ENCODE results near the gene VEGFB.
A peak's percentile ranks its signal among the peaks of the same experiment; 100 is the strongest.

VEGFB gene, protein sequence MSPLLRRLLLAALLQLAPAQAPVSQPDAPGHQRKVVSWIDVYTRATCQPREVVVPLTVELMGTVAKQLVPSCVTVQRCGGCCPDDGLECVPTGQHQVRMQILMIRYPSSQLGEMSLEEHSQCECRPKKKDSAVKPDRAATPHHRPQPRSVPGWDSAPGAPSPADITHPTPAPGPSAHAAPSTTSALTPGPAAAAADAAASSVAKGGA

DNA sequence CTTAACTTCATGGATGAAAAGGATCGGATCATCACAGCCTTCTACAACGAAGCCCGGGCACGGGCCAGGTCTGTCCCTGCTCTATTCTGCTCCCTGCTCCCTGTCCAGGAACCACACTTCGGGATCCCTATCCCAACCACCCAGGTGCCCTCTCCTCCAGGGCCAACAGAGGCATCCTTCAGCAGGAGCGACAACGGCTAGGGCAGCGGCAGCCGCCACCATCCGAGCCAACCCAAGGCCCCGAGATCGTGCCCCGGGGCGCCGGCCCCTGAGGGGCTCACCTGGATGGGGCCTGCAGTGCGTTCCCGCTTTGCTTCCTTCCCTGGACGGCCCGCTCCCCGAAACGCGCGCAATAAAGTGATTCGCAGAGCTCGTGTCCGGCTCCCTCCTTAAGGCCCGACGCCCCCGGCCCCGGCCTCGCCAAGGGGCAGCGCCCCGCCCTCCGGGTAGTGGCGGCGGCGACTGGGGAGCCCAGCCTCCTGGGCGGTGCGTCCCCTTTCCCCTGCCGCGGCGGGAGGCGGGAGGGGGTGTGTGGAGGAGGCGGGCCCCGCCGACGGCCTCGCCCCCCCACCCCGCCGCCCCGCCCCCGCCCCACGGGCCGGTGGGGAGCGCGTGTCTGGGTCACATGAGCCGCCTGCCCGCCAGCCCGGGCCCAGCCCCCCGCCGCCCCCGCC lies at the start of gene VEGFB:
Gene VEGFB (plus strand): TSS at position 672 of the 674 bp plus-strand sequence. CDS start 250 bp downstream, outside the sequence.
- no peak for DNase-seq (ENCODE audit: low read depth, low spot score)

DNA sequence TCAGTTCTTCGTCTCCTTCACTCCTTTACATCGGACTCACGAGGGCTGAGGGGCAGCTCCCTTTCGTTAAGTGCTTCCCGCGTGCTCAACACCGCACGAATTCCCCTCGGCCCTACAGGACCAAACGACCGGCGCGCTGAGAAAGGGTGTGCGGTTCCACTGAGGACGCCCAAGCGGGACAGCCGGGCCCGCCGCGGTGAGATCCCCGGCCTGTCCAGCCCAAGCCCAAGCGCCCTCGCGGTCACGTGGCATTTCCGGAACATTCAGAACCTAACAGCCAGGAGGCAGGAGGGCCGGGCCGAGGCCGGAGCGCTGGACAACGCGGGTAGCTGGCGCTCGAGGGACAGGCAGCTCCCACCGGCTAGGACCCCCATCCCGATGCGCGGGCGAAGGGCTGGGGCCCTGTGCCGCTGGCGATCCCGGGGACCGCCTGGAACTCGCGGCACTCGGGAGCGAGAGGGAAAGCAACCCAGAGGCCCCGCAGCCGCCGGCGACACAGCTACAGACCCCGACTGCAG lies 49.1 kb upstream of the VEGFB start:
- peak overlapping the region; percentile 86 for H3K27ac ChIP-seq
- no peak for DNase-seq (ENCODE audit: low read depth, low spot score)

More for the DNA sequence above, at the start of gene VEGFB:
- peak within 1 kb of the TSS; percentile 12 for H3K27ac ChIP-seq

DNA sequence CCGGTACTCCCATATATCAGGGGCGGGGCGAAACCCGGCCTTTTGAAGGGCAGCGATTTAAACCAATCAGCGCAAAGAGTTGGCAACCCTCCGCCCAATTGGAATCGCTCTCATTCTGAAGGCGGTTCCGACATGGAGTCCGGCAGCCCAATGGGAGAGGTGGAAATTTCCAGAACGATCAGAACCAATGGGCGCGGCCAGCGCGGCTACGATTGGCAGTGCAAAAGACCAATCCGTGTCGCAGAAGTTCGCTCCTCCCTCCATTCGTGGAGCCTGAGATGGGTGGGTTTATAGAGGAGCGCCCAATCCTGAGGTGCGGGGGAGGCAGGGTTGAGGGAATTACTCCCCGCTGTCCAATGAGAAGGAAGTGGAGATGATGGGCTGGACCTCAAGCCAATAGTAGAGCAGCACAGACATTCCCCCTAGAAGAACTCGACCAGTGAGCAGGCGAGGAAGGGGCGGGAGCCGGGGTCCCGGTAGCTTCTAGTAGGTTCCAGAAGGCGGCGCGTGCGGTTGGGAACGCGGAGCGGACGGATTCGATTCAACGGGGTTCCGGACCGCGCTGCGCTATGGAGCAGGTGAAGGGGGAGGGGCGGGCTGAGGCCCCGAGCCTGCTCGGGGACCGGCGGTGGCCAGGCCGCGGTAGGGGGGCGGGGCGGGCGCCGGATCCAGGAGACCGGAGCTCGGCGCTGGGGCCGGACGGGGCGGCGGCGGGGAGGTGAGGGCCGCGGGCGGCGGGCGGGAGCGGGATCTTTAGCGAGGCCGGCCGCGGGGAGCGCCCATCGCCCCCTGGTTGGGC lies 48.5 kb upstream of the VEGFB start, which contains the start of gene STIP1:
Gene STIP1 (plus strand): TSS at position 479 of the 799 bp plus-strand sequence. CDS start 91 bp downstream, at position 570.
- peak within 1 kb of the TSS; percentile 86 for H3K27ac ChIP-seq
- peak; percentile 100 for DNase-seq (ENCODE audit: low read depth, low spot score)

DNA sequence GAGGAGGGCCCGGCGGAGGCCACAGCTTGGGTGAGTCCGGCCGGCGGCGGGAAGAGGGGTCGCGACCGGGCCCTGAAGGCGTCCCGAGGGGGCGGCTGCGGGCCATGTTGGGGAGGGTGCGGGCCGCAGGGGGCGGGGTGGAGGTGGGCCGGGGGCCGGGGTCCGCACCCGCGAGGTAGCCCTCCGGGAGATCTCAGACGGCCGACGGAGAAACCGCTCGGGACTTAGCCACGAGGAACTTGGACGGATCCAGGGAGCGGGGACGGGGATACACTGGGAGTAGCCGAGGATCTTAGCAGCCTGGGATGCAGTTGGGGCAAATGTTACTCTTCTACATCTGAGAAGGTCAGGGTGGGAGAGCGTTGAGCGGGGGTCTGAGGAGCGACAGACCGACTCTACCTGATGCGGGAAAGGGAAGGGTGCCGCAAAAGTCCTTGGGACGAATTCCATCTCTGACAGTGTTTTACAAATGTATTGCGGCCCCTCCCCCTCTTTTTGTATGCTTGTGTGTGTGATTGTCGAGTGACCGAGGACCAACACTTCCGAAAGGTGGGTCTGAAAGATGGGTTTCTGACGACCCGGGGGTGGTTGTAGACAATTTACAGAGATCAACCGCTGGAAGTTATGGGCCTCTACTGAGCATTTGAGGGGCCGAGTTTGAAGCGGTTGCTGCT lies 47.8 kb upstream of the VEGFB start:
- H3K27ac ChIP-seq, result no peak overlapping the region
- no peak for DNase-seq (ENCODE audit: low read depth, low spot score)

DNA sequence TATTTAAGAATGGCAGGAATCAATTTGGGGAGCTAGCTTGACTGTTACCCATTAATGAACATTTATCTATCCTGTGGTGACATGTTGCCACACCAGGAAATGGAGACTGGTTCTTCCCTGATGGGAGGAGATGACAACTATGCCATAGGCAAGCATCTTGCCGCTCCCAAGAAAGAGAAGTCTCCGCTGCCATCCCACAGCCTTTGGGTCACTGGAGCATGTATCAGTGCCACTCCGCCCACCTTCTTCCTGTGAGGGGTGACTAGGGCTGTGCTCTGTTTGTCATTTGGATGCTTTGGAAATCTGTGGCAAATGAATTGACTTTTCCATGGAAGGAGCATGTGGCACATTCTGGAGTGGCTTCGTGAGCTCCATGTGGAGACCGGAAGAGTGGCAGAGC lies 42.0 kb upstream of the VEGFB start:
- no peak for DNase-seq (ENCODE audit: low read depth, low spot score)
- no peak overlapping the region for H3K27ac ChIP-seq

DNA sequence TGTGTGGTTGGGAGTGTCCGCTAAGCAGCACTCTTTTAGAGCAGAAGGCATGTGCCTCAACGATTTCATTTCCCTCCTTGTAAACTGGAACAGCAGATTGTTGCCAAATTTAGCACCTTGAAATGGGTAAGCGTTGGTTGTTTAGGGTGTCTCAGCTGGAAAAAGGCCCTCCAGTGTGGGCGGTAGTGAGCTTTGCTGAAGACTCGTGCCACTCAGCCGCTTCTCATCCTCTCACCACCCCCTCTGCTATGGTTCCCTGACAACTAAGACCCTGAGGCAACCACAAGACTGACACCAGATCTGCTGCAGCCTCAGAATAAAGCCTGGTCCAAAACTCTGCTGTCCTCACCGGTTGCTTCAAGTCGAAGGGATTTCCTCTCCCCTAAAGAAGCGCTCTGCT lies 37.8 kb upstream of the VEGFB start:
- no peak for DNase-seq (ENCODE audit: low read depth, low spot score)
- H3K27ac ChIP-seq, result no peak overlapping the region

DNA sequence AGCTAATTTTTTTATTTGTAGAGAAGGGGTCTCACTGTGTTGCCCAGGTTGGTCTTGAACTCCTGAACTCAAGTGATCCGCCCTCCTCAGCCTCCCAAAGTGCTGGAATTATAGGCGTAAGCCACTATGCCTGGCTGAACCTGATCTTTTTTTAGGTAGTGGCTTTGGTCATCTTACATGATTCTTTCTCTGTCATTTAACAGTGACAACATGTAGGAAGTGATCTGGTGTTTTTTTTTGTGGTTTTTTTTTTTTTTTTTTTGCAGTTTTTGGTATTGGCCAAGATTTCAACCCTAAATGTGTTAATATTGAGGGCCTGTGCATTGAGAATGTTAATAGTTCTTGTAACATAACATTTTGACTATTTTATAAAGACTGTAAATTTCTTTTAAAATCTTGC lies 35.9 kb upstream of the VEGFB start:
- no peak overlapping the region for H3K27ac ChIP-seq
- no peak for DNase-seq (ENCODE audit: low read depth, low spot score)

DNA sequence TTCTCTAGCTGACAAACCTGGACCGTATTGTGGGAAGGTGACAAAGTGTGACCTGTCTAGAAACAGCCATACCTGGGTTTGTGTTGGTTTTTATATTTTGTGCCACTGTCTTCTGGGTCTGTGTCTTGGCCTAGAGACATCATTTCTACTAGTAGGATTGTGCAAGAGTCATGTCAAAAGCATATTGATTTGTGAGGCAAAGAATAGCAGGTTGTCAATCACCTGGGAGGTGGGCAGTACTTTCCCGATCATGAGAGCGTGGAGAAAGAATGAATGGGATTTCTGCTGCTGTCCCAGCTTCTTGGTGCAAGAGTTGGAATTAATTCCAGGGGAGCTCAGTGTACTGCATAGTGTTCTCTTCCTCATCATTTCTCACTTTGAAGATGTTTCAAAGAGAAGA lies 32.8 kb upstream of the VEGFB start:
- H3K27ac ChIP-seq, result no peak overlapping the region
- DNase-seq (ENCODE audit: low read depth, low spot score), result no peak

DNA sequence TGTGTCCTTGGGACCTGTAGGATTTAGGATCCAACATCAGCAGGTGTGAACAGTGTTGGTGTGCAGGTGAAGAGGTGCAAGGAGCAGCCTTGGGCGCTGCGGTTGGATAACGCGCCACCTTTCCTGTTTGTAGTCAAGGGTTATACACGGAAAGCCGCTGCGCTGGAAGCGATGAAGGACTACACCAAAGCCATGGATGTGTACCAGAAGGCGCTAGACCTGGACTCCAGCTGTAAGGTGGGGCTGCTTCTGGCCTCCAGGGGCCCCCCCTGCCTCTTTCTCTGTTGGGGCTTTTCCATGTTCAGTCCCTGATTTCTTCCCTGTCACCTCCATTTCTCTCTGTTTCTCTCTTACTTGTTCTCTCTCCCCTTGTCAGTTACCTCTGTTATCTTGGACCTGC lies 31.4 kb upstream of the VEGFB start:
- no peak for DNase-seq (ENCODE audit: low read depth, low spot score)
- H3K27ac ChIP-seq, result no peak overlapping the region

DNA sequence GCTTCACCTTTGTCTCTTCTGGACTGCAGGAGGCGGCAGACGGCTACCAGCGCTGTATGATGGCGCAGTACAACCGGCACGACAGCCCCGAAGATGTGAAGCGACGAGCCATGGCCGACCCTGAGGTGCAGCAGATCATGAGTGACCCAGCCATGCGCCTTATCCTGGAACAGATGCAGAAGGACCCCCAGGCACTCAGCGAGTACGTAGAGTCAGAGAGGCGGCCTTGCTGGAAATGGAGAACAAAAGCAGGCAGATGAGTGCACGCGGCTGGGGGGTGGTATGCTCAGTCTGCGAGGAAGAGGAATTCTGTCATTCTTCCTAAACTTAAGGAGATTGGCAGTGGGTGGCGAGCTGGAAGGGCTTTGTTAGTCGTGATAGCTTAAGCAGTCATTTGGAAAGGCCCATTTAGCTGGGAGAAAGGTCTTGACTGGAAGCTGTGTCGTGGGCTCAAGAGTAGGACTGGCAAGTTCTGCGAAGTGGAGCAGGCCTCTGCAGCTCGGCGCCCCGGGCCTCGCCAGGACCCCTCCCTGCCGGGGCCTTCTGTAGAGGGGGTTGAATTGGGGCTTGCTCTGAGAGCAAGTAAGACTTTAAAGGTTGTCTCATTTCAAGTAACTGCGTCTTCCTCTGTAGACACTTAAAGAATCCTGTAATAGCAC lies 30.8 kb upstream of the VEGFB start:
- H3K27ac ChIP-seq, result no peak overlapping the region

DNA sequence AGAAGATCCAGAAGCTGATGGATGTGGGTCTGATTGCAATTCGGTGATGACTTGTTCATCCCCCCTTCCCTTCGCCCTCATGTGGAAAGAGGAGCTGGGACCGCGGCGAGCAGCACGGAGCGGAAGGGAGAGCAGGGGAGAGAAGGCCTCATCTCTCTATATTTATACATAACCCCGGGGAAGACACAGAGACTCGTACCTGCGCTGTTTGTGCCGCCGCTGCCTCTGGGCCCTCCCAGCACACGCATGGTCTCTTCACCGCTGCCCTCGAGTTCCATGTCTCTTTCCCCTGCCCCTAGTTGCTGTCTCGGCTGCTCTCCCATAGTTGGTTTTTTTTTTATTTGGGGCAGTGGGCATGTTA lies 30.3 kb upstream of the VEGFB start:
- no peak overlapping the region for H3K27ac ChIP-seq
- no peak for DNase-seq (ENCODE audit: low read depth, low spot score)

More for the DNA sequence above, 30.8 kb upstream of the VEGFB start:
- no peak for DNase-seq (ENCODE audit: low read depth, low spot score)

DNA sequence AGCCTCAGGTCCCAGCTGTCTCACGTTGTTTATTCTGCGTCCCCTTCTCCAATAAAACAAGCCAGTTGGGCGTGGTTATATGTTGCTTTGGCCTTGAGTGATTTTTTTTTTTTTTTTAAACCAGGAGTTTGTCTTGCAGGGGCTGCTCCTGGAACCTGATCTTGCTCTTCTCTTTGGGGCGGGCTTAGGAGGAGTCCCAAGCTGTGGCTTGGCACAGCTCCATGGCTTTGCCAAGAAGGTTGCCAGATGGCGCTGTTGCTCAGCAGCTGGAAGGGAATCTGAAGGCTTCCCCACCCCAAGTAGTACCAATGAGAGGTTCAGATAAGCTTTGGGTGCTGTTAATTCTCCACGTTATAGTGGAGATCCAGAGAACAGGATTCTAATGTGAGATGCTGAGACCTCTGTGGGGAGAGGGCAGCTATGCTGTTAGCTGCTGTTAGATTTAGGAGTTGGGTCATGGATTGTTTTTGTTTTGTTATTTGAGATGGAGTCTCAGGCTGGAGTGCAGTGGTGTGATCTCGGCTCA lies 29.9 kb upstream of the VEGFB start:
- peak; percentile 66 for DNase-seq (ENCODE audit: low read depth, low spot score)
- no peak overlapping the region for H3K27ac ChIP-seq

DNA sequence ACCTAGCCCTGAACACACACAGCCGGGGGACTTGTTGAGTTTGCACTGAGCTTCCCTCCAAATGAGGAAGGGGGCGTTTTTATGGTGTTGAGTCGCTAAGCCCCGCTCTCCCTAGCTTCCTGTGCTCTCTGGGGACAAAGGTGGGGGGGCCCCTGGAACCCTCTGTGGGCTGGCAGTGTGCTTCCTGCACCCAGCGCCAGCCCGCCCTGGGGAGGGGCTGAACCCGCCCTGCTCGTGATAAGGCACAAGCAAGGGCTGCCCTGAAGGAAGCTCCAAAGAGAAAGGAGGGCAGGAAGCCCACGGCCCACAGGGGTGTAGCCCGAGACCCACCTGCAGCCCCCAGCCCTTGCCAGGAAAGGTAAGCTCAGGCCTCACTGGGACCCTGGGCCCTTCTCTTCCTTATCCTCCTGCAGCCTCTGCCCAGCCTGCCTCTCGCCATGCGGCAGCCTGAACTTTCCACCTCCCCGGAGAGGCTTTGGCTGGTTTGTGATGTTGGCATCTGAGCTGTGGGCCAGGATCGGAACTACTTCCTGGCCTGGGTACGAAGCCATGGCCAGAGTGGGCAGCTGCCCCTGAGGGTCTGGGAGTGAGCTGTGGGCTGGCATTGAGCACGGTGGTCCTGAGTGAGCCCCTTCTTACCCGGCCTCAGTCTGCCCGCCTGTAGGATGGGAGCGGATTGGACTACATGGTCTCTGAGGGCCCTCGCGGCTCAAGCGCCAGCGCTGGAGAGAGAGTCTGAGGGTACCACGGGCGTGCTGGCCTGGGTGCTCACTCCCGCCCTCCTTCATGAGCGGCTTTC lies 27.7 kb upstream of the VEGFB start, which contains the start of gene FERMT3:
Gene FERMT3 (plus strand): TSS at position 265 of the 799 bp plus-strand sequence. CDS start 644 bp downstream, outside the sequence.
- DNase-seq (ENCODE audit: low read depth, low spot score), result no peak
- H3K27ac ChIP-seq, result no peak within 1 kb of the TSS

DNA sequence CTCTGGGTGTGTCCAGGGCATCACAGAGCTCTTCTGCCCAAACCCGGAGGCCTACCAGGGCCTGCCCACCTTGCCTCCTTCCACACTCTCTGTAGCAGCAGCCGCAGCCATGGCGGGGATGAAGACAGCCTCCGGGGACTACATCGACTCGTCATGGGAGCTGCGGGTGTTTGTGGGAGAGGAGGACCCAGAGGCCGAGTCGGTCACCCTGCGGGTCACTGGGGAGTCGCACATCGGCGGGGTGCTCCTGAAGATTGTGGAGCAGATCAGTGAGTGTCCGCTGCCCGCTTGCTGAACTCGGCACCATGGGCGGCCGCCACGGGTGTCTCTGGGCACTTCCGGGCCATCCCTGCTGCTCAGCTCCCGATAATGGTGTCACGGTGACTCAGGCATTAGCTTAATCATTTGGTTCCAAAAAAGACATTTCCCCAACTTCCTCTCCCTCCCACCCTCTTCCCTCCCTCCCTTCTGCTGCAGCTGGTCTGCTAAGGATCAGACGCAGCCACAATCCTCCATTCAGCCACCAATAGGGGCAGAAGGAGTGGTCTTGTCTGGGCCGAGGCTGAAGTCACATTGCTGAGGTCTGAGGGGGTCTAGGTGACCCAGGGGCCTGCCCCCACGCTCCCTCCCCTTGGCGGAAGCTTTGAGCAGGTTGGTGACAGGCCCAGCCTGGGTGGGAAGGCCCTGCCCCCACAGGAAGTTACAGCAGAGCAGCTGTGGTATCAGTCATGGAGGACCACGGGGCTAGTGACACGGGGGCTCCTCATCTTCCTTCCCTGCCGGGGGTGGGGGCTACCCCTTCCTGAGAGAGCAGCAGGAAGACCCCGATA lies 26.9 kb upstream of the VEGFB start:
- H3K27ac ChIP-seq, result no peak overlapping the region
- no peak for DNase-seq (ENCODE audit: low read depth, low spot score)

DNA sequence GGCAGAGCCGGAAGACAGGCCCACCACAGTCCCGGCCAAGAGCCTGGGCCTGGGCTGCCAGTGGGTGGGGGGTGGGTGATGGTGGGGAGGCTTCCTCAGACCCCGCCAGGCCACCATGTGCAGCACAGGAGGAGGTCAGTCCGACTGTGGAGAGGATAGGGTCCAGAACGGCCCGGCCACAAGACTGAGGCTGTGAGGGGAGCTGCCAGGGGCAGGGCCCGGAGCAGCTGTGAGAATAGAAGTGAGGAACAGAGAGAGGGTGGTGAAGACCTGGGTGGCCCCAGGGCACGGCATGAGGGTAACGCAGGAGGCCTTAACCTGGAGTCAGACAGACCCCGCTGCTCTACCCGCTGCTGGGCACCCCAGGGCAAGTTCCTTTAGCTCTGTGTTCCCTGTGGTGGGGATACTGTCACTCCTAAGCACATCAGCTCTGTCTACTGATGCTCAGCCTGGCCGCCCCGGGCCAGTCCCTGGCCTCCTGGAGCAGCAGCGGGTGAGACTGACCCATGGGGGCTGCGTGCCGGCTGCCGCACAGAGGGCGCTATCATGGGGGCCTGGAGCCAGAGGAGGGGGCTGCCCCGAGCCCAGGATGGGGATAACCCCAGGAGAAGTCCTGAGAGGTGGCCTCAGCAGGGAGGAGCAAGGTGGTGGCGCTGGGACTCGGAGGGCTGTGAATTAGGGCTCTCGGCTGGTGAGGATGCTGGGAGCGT lies 26.1 kb upstream of the VEGFB start:
- DNase-seq (ENCODE audit: low read depth, low spot score), result no peak
- H3K27ac ChIP-seq, result no peak overlapping the region

DNA sequence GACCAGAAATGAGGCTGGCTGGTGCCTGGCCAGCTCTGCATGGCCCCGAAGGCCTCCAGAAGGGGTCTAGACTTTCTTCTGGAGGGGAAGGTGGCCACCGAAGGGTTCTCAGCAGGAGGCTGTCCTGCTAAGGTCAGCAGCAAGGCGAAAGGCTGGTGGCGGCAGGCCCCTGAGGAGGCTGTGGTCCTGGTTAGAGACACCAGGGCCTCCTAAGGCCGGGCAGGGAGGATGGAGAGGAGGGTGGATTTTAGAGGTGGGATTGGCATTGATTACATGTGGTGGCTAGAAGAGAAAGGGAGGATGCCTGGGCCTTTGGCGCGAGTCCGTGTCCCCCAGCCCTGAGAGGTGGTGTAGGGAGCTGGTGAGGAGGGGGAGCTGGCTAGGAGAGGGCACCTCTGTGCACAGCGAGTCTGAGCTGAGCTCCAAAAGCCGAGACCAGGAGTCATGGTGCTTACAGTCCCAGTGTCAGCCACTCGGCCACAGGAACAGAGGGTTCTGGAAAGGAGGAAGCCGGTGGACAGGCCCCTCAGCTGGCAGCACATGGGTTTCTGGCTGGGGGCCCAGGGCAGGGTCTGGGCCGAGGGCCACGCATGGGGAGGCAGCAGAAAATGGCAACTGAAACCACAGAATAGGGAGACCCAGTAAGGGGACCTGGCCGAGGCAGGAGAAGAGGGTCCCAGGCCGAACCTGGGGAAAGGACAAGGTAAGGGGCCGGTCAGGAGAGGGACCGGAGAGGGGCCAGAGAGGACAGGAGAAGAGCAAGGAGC lies 25.4 kb upstream of the VEGFB start:
- no peak overlapping the region for H3K27ac ChIP-seq

DNA sequence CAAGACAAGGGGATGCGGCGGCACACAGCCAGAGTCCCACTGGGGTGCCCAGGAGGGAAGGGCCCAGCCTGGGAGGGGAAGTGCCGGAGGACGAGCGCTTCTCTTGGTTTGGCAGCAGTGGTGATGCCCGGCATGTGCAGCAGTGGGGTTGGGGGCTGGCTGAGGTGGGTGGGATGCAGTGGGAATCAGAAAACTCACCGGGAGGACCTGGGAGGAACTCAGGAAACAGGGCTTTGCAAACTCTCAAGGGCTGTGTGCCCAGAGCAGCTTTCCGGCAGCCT lies 24.9 kb upstream of the VEGFB start:
- no peak overlapping the region for H3K27ac ChIP-seq
- no peak for DNase-seq (ENCODE audit: low read depth, low spot score)

More for the DNA sequence above, 25.4 kb upstream of the VEGFB start:
- DNase-seq (ENCODE audit: low read depth, low spot score), result no peak
